GM12874 (cell line): Measurements from ENCODE around the gene CNBD2.
A peak's percentile ranks its signal among the peaks of the same experiment; 100 is the strongest.

Experiments
- TF ChIP-seq, protein P1 (sequence below): IDR thresholded peaks from 2 replicates; pipeline ENCODE4 v1.5.1; 2011; ENCODE audit warnings: low read depth, mild to moderate bottlenecking, control low read depth, low read length, moderate library complexity; ENCODE audit not compliant: insufficient read depth

CNBD2 gene

DNA sequence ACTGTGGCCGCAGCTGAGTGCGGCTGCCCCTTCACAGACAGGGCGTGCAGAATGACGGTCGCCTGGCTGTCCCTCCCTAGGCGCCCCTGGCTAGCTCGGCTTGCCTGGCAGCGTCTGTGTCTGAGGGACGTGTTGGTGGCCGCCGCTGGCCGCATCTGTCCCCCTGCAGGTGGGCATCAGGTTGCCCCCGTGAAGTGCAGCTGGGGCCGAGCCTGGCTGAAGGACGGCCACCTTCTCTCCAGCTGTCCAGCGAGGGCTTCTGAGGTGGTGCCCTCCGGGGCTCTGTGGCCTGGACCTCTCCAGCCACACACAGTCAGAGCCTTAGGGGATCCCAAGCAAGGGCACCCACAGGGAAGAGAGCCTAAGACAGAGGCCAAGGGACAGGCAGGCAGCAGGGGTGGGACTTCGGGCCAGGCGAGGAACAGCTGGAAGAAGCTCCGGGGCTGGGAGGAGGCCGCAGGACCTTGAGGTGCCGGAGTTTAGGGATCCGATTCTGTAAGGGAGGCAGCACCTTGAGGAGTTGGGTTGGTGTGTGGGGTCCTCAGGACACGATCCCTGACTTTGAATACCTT, 97.1 kb downstream of the CNBD2 start:
- TF ChIP-seq, protein P1, sequence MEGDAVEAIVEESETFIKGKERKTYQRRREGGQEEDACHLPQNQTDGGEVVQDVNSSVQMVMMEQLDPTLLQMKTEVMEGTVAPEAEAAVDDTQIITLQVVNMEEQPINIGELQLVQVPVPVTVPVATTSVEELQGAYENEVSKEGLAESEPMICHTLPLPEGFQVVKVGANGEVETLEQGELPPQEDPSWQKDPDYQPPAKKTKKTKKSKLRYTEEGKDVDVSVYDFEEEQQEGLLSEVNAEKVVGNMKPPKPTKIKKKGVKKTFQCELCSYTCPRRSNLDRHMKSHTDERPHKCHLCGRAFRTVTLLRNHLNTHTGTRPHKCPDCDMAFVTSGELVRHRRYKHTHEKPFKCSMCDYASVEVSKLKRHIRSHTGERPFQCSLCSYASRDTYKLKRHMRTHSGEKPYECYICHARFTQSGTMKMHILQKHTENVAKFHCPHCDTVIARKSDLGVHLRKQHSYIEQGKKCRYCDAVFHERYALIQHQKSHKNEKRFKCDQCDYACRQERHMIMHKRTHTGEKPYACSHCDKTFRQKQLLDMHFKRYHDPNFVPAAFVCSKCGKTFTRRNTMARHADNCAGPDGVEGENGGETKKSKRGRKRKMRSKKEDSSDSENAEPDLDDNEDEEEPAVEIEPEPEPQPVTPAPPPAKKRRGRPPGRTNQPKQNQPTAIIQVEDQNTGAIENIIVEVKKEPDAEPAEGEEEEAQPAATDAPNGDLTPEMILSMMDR, result no peak

DNA sequence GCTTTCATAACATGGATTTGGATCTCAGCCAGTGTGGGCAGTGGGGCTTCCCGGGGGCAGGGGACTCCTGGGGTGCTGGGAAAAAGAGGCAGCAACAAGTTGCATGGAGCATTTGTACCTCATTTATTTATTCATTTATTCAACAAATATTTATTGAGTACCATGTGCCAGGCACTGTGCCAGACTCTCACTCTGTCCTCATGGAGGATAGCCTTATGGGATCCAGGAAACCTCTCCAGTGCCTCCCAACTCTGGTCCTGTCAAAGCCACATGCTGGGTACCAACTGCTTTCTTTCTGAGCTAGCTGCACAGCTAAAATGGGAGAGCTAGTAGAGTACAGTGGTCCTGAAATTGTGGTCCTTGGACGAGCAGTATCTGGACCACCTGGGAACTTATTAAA, 98.4 kb downstream of the CNBD2 start:
- TF ChIP-seq, protein P1, result no peak

DNA sequence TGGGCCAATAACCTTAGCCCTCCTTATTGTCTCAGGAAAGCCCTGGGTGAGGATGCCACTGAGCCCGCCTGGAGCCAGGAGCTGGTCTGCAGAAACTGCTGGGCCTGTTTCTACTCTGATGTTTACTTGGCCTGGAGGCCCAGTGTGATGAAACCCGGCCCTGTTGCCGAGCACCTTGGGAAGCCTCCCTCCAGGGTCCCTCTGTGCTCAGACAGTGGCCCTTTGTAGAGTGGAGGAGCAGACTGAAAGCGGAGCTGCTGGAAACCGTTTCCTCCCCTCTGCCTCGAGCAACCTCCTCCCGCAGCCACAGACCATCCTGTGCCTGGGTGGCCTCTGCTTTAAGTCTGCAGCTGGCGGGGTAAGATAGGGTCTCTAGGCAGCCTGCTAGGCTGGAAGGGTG, 102.1 kb downstream of the CNBD2 start:
- TF ChIP-seq, protein P1, result no peak

DNA sequence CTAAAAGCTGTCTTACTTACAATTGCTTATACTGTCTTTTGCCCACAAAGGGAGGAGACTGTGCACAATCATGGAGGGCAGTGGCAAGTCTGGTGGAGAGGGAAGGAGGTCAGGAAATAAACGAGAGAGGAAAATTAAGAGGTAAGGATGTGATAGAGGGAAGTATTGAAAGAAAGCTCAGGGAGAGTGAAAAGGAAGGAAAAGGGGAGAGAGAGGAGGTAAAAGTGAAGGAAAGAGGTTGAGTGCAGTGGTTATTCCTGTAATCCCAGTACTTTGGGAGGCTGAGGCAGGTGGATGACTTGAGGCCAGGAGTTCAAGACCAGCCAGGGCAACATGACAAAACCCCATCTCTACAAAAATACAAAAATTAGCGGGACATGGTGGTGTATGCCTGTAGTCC, 103.5 kb downstream of the CNBD2 start:
- TF ChIP-seq, protein P1, result no peak

DNA sequence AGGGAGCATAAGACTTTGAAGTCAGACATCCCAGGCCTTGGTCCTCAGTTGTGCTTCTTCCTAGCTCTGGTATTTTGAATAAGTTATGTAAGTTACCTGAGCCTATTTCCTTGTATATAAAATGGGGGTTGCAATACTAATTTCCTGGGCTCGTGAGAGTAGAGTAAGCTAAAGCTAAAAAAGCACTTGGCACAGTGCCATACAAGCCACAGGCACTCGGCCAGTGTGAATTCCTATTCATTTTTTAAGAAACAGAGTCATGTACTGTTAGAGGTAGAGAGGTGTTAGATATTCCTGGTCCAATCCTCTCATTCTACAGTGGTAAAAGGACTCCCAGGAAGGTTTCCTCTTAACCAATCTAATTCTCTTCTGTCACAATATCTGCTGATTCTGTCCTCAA, 106.6 kb downstream of the CNBD2 start:
- TF ChIP-seq, protein P1, result no peak

DNA sequence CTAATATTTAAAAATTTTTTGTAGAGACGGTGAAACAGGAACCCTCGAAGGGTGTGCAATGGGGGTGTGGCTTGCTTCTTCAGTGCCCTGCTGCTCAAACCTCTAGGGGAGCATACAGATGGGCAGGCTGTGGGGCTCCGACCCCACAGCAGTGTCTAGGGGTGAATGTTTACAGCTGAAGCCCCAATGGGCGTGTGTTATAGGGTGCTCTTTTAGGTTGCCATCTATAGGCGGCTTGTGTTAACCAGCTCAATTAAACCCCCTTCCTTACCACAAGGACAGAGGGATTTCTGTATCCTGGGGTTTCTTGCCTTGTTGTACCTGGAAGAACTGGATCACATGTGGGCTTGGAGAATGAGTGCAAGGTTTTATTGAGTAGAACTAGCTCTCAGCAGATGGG, 109.4 kb downstream of the CNBD2 start:
- TF ChIP-seq, protein P1, result 0 out of 2 replicates have a peak, but pooled peaks have one; percentile 1

DNA sequence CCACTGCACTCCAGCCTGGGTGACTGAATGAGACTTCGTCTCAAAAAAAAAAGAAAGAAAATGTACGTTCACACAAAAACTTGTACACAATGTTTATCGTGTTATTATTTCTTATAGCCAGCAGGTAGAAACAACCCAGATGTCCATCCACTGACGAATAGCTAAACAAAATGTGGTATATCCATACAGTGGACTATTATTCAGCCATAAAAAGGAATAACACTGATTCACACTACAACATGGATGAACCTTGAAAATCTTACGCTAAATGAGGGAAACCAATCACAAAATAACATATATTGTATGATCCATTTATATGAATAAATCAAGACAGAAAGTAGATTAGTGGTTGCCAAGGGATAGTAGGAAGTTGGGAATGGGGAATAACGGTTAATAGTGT, 111.1 kb downstream of the CNBD2 start:
- TF ChIP-seq, protein P1, result no peak
